Activated B cell treated with CpG ODN at 0.5 μM for 24 hours (primary cell): ENCODE data around the gene MRE11. TPM values are rescaled to one million over a fixed set of nuclear protein-coding genes. Genes with fewer than 3 reads are reported as not detected.

Experiments
- ATAC-seq: fragments of 200-7000 bp; cut with Tn5 transposase; one replicate; pipeline ENCODE4 v1.10.0; 2021; ENCODE audit warnings: low read depth, mild to moderate bottlenecking, moderate library complexity
- CTCF ChIA-PET: fragments of 350-600 bp; sonication (Branson Sonifier 250); formaldehyde crosslinking; loops from one replicate; lab custom pipeline; 2021; ENCODE audit warnings: antibody characterized with exemption; lab: Charles Lee
- POLR2A ChIA-PET: fragments of 350-600 bp; sonication (Branson Sonifier 250); formaldehyde crosslinking; loops from one replicate; lab custom pipeline; 2021; ENCODE audit warnings: antibody characterized with exemption; lab: Charles Lee
- DNase-seq: peaks from one replicate; pipeline ENCODE4 v3.0.0; 2022
- H3K27ac Mint-ChIP-seq: one replicate; pipeline ENCODE4 v1.8.0; 2020; ENCODE audit warnings: mixed read lengths
- H3K27me3 Mint-ChIP-seq: one replicate; pipeline ENCODE4 v1.8.0; 2021; ENCODE audit warnings: mixed read lengths
- H3K36me3 Mint-ChIP-seq: one replicate; pipeline ENCODE4 v1.8.0; 2021; ENCODE audit warnings: low read depth, mixed read lengths
- H3K4me1 Mint-ChIP-seq: one replicate; pipeline ENCODE4 v1.8.0; 2021; ENCODE audit warnings: mixed read lengths
- H3K4me3 Mint-ChIP-seq: one replicate; pipeline ENCODE4 v1.8.0; 2020; ENCODE audit warnings: mild to moderate bottlenecking, mixed read lengths
- H3K9me3 Mint-ChIP-seq: one replicate; pipeline ENCODE4 v1.8.0; 2020; ENCODE audit warnings: mixed read lengths
- CTCF ChIP-seq: fragments of 200-600 bp; IDR thresholded peaks from one replicate; pipeline ENCODE4 v1.8.0; 2022; ENCODE audit warnings: antibody characterized with exemption, mild to moderate bottlenecking
- intact Hi-C: fragments of 100-400 bp; cut with micrococcal nuclease; formaldehyde crosslinking; loops from one replicate; pipeline ENCODE4 v1.15.1; 2024
- total RNA-seq: library from RNA; stranded (reverse); gene quantifications from 2 replicates; pipeline ENCODE4 v1.2.3, GENCODE V29; 2022

Gene MRE11
- total RNA-seq, 1 donor from 2014 or later = 40.1 TPM

GRCh38 chr11:94533696-94534630, 40.3 kb upstream of the MRE11 start:
- intact Hi-C loops = no loop called here
- Mint-ChIP-seq H3K4me3 (no peak overlapping the region), H3K4me1 (no peaks in the 10 kb centered on the region), H3K27me3 (peaks cover 23% of the 10 kb centered on the region), H3K9me3 (no peaks in the 10 kb centered on the region), H3K27ac (no peak overlapping the region), H3K36me3 (no peaks in the 10 kb centered on the region)
- no peak for TF ChIP-seq CTCF
- no peak for ATAC-seq
- no peak for DNase-seq
- ChIA-PET POLR2A (interaction anchor here (0.6 kb wide), 1 partner anchor 41 kb away, joined by 4 read pairs; no protein-coding TSS in a partner anchor), CTCF (no interaction called here)

- DNase-seq = no peak
- Mint-ChIP-seq H3K27me3 (peaks cover 29% of the 10 kb centered on the region), H3K4me3 (no peak overlapping the region), H3K9me3 (no peaks in the 10 kb centered on the region), H3K27ac (no peak overlapping the region), H3K36me3 (no peaks in the 10 kb centered on the region), H3K4me1 (no peaks in the 10 kb centered on the region)
- intact Hi-C loops = no loop called here
- ATAC-seq = no peak
- POLR2A ChIA-PET = no interaction called here
- no peak for TF ChIP-seq CTCF
- CTCF ChIA-PET = no interaction called here
Measured at GRCh38 chr11:94533206-94533605, 39.6 kb upstream of the MRE11 start.

- H3K27ac Mint-ChIP-seq = no peak overlapping the region
- ATAC-seq (no peak), DNase-seq (no peak)
- H3K9me3 Mint-ChIP-seq = no peaks in the 10 kb centered on the region
- no peaks in the 10 kb centered on the region for H3K36me3 Mint-ChIP-seq
- H3K4me1 Mint-ChIP-seq = no peaks in the 10 kb centered on the region
- no peak for TF ChIP-seq CTCF
- H3K4me3 Mint-ChIP-seq = no peak overlapping the region
- H3K27me3 Mint-ChIP-seq = peaks cover 26% of the 10 kb centered on the region
- ChIA-PET CTCF (no interaction called here), POLR2A (no interaction called here)
- intact Hi-C loops = no loop called here
Measured at GRCh38 chr11:94532211-94532610, 38.6 kb upstream of the MRE11 start.

- no peak overlapping the region for H3K4me3 Mint-ChIP-seq
- ChIA-PET CTCF (no interaction called here), POLR2A (no interaction called here)
- no peaks in the 10 kb centered on the region for H3K4me1 Mint-ChIP-seq
- no peak overlapping the region for H3K27ac Mint-ChIP-seq
- DNase-seq (no peak), ATAC-seq (no peak)
- H3K9me3 Mint-ChIP-seq = no peaks in the 10 kb centered on the region
- peaks cover 40% of the 10 kb centered on the region for H3K27me3 Mint-ChIP-seq
- intact Hi-C loops = no loop called here
- no peak for TF ChIP-seq CTCF
- H3K36me3 Mint-ChIP-seq = no peaks in the 10 kb centered on the region
Measured at GRCh38 chr11:94528551-94528950, 34.9 kb upstream of the MRE11 start.

GRCh38 chr11:94526645-94527438, 33.2 kb upstream of the MRE11 start:
- peaks cover 45% of the 10 kb centered on the region for H3K27me3 Mint-ChIP-seq
- ChIA-PET CTCF (interaction anchor here (0.6 kb wide), 1 partner anchor 10 kb away, joined by 3 read pairs; no protein-coding TSS in a partner anchor), POLR2A (no interaction called here)
- DNase-seq (no peak), ATAC-seq (no peak)
- TF ChIP-seq CTCF = no peak
- no peak overlapping the region for H3K27ac Mint-ChIP-seq
- H3K36me3 Mint-ChIP-seq = no peaks in the 10 kb centered on the region
- no peak overlapping the region for H3K4me3 Mint-ChIP-seq
- no peaks in the 10 kb centered on the region for H3K9me3 Mint-ChIP-seq
- intact Hi-C loops = no loop called here
- no peaks in the 10 kb centered on the region for H3K4me1 Mint-ChIP-seq
